D721Med (cell line): Measurements from ENCODE around the gene RPS21.

ENCODE experiments used
- DNase-seq: peaks from one replicate; pipeline ENCODE4 v3.0.0; 2011; ENCODE audit warnings: low spot score; ENCODE audit not compliant: insufficient read length
- FAIRE-seq: peaks from 2 replicates; lab custom pipeline; 2011; peaks lifted over from hg19 to GRCh38; lab: Jason Lieb, UNC
- TF ChIP-seq, protein P1 (sequence below): IDR thresholded peaks from 2 replicates; pipeline ENCODE4 v1.5.1; 2012; ENCODE audit warnings: mild to moderate bottlenecking, control low read depth; ENCODE audit not compliant: insufficient read depth; ENCODE audit errors: missing control alignments

The RPS21 gene

DNA sequence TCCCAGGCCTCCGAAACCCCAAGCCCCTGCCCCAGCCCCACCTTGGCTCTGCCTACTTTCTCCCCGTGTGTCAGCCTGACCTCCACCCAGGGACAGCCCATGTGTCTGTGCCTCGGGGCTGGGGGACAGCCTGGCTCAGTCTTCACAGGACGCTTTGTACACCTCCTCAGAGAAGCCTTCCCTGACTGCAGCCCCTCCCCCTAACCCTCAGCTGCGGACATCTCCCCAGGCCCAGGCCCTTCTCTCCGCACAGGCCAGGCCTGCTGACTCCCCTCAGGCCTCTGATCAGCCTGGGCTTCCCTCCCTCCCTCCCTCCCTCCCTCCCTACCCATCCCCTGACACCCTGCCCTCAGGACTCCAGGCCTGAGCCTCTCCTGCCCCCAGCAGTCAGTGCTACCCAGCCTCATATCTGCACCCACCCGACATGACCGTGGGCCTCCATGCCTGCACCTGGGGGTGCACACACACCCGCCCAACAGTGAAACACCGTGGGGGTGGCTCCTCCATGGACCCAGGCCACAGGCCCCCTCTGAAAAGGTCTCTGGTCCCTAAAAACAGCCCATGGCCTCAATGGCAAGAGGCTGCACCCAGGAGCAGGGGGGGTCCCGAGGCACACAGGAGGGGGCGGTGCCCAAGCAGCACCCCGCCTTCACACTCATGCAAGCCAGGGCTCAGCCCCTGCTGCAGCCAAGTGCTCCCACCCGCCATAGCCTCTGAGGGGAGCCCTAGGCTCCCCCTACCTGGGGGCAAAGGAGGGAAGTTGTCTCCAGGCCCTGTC lies 32.7 kb upstream of the RPS21 start:
- DNase-seq (no peak), FAIRE-seq (no peak)
- TF ChIP-seq, protein P1, sequence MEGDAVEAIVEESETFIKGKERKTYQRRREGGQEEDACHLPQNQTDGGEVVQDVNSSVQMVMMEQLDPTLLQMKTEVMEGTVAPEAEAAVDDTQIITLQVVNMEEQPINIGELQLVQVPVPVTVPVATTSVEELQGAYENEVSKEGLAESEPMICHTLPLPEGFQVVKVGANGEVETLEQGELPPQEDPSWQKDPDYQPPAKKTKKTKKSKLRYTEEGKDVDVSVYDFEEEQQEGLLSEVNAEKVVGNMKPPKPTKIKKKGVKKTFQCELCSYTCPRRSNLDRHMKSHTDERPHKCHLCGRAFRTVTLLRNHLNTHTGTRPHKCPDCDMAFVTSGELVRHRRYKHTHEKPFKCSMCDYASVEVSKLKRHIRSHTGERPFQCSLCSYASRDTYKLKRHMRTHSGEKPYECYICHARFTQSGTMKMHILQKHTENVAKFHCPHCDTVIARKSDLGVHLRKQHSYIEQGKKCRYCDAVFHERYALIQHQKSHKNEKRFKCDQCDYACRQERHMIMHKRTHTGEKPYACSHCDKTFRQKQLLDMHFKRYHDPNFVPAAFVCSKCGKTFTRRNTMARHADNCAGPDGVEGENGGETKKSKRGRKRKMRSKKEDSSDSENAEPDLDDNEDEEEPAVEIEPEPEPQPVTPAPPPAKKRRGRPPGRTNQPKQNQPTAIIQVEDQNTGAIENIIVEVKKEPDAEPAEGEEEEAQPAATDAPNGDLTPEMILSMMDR, result no peak

DNA sequence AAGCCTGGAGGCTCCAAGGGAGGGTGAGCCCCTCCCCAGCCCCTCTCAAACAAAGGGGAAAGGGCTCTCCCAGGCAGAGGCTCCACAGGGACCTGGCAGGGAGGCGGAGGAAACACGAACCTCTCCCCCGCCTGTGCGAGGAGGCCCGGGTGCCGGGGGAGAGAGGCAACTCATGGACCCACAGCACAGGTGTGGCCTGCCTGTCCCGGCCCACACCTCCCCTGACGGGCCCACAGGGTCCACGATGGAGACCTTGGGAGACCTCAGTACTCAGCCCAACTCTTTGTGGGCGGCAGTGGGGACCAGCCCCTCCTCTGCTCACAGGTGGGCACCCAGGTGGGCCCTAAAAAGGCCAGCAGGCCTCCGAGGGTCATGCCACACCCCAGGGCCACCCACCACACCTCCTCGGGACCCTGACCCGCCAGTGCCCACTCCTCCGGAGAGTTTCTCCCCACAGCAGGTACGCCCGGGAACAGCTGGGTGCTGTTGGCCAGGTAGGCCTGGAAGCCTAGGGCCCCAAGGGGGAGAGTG lies 32.0 kb upstream of the RPS21 start:
- TF ChIP-seq, protein P1, result no peak
- FAIRE-seq (no peak), DNase-seq (no peak)

DNA sequence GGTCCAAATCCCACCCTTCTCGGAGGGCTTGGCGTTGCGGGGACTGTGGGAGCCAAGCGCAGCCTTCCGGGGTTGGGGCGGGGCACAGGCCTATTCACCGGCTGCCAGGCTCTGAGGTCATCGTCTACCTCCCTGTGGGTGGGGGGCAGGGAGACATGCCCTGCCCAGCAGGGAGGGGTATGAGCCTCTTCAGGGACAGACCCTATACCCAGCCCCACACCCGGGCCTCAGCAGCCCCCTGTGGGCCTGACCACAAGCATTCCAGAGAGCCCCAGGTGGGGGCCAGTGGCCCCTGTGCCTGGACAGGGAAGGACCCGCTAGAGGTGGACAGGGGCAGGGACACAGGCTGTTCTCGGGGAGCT lies 31.4 kb upstream of the RPS21 start:
- FAIRE-seq (no peak), DNase-seq (no peak)
- TF ChIP-seq, protein P1, result no peak

DNA sequence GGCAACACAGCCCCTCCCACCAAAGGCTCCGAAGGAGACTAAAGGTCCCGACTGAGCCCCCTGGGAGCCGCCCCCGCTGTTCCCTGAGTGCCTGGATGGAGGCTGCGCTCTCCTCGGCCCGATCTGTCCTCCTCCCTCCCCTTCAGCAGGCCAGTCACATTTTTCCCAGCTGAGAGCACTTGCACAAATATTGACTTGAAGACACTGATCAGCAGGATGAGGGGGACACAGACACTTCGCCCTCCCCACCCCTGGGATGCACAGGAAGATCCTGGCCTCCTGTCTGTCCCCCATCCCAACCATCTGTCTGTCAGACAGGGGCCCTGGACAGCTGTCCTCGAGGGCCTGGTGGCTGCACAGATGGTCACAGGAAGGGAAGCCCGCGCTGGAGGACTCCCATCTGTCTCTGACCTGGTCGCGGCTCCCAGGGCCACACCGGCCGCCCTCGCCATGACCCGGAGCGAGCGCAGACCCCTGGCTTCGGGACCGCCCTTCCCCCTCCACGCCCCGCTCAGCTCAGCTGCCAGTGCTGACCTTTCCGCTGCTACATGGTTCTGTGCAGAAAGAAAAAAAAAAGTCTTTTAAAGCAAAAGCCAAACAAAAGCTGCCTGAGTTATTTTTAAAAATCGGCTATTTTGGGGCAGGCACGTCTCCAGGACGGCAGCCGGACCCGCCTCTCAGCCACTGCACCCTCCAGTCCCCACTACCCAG lies 30.9 kb upstream of the RPS21 start:
- DNase-seq (peak; percentile 75), FAIRE-seq (no peak)
- TF ChIP-seq, protein P1, result no peak

DNA sequence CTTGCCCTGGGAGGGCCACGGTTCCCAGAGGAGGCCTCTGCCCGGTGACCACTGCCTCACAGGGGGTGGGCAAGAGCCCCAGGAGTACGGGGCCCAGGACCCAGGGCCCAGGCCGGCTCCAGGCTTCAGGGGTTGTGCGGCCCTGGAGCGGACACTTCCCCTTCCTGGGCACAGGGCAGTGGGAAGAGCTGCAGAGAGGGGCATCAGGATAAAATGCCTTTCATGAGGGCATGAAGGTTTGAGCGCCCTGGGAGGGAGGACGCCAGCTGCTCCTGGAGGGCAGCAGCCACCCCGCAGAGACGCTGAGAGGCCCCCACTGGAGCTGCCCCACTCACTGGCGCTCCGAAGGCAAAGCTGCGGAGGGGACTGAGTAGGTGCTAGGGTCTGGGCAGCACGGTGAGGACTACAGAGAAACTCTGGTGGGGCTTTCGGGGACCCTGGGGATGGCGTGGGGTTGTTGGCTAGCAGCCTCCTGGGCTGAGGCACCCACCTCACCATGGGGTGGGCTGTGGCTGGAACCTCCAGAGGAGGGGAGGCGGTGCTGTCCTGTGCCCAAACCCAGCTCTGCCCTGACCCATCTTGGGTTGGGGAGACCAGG lies 30.2 kb upstream of the RPS21 start:
- FAIRE-seq, result no peak
- TF ChIP-seq, protein P1, result no peak
- DNase-seq, result no peak

DNA sequence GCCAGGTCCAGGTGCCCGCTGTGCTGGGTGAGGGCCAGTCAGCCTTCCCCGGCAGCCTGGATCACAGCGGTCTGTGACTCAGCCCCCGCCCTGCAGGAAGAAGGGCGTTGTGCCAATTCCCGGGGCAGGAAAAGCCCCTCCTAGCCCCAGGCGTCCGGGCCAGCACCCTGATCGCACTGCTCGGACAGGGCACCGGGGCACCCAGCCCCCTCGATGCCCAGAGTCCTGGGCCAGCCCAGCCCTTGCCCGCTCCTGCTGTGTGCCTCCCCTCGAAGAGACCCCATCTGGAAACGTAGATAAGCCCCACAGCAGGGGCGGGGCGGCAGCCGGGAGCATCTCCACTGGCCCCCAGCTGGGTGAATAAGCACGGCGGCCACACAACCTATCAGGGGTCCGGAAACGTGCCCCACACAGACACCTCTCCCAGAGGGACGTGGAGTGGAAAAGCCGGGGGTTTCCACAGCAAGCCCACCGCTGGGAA lies 29.7 kb upstream of the RPS21 start:
- no peak for DNase-seq
- TF ChIP-seq, protein P1, result no peak
- no peak for FAIRE-seq
